Testis (tissue), 5 donors: Measurements from ENCODE around the gene ALG2. TPM values are rescaled to one million over a fixed set of nuclear protein-coding genes. Genes with fewer than 3 reads are reported as not detected.
A peak's percentile ranks its signal among the peaks of the same experiment; 100 is the strongest.

ENCODE experiments used
- DNase-seq: peaks from one replicate; pipeline ENCODE4 v3.0.0-alpha.2; 2019
- H3K27ac ChIP-seq, 2 donors: fragments of 200-600 bp; sonication (generic); one replicate each; pipeline ENCODE4 v1.5.1; 2019
- H3K27me3 ChIP-seq: fragments of 200-600 bp; sonication (generic); one replicate; pipeline ENCODE4 v1.5.1; 2019
- H3K36me3 ChIP-seq: fragments of 200-600 bp; sonication (generic); one replicate; pipeline ENCODE4 v1.5.1; 2017; ENCODE audit warnings: low read depth; ENCODE audit errors: missing control alignments
- H3K4me1 ChIP-seq: fragments of 200-600 bp; sonication (generic); one replicate; pipeline ENCODE4 v1.5.1; 2019
- H3K4me3 ChIP-seq, 2 donors: fragments of 200-600 bp; sonication (generic); one replicate each; pipeline ENCODE4 v1.5.1; 2017 to 2019
- H3K9me3 ChIP-seq: fragments of 200-600 bp; sonication (generic); one replicate; pipeline ENCODE4 v1.5.1; 2017
- POLR2A ChIP-seq: fragments of 450-650 bp; IDR thresholded peaks from one replicate; pipeline ENCODE4 v1.6.1; 2017; ENCODE audit warnings: antibody characterized with exemption, mild to moderate bottlenecking, moderate library complexity
- WGBS, 2 donors: methylation state at CpG; one replicate each; pipeline ENCODE4 v1.1.5; 2018; 5-methylcytosine and 5-hydroxymethylcytosine counted together
- intact Hi-C: fragments of 100-400 bp; cut with DNase I; formaldehyde crosslinking; loops from one replicate; pipeline ENCODE4 v1.15.1; 2023; ENCODE audit warnings: low total_unique reads
- long read RNA-seq, 2 donors: transcript quantifications; one replicate each; lab custom pipeline, GENCODE V29; 2026
- polyA plus RNA-seq: library from polyadenylated mRNA; stranded (reverse); fragments of 350-450 nt; fragmentation: Illumina TruSeq; extraction: RNeasy Lipid Tissue Mini Kit (QIAGEN cat#74804); gene quantifications from one replicate; pipeline ENCODE4 v1.2.3, GENCODE V29; 2014; ENCODE audit warnings: low read depth, low replicate concordance; ENCODE audit not compliant: insufficient read depth
- total RNA-seq, 2 donors: library from RNA; depleted of rRNA; stranded (reverse); fragments of >200 nt; gene quantifications; one replicate each; pipeline ENCODE4 v1.2.3, GENCODE V29; 2016
- TF ChIP-seq, protein P1 (sequence below), 3 experiments: fragments of 450-650 bp in 2 of 3; fragments of 200-600 bp in 1 of 3; sonication (generic) in 1 of 3; IDR thresholded peaks; one replicate each; pipeline ENCODE4 v1.5.1; 2016 to 2019; ENCODE audit warnings: antibody characterized with exemption in 3 of 3, mild to moderate bottlenecking in 2 of 3, moderate library complexity in 1 of 3

The ALG2 gene, protein sequence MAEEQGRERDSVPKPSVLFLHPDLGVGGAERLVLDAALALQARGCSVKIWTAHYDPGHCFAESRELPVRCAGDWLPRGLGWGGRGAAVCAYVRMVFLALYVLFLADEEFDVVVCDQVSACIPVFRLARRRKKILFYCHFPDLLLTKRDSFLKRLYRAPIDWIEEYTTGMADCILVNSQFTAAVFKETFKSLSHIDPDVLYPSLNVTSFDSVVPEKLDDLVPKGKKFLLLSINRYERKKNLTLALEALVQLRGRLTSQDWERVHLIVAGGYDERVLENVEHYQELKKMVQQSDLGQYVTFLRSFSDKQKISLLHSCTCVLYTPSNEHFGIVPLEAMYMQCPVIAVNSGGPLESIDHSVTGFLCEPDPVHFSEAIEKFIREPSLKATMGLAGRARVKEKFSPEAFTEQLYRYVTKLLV
- total RNA-seq (10 to 100 TPM; 46.7 to 48.0 TPM), polyA plus RNA-seq (37.9 TPM)
- long read RNA-seq, donor 1, transcript ALG2-203 (2 exons, 1,880 nt): major isoform, 34 of 617 reads
- long read RNA-seq, donor 1, partial matches to known transcripts: 103 of 617 reads
- long read RNA-seq, donor 1, other reads (novel, unspliced or antisense): 476 of 617 reads
- long read RNA-seq, donor 2, transcript ALG2-203 (2 exons, 1,880 nt): major isoform, 23 of 26 reads
- long read RNA-seq, donor 2, partial matches to known transcripts: 0 of 26 reads
- long read RNA-seq, donor 2, other reads (novel, unspliced or antisense): 0 of 26 reads

DNA sequence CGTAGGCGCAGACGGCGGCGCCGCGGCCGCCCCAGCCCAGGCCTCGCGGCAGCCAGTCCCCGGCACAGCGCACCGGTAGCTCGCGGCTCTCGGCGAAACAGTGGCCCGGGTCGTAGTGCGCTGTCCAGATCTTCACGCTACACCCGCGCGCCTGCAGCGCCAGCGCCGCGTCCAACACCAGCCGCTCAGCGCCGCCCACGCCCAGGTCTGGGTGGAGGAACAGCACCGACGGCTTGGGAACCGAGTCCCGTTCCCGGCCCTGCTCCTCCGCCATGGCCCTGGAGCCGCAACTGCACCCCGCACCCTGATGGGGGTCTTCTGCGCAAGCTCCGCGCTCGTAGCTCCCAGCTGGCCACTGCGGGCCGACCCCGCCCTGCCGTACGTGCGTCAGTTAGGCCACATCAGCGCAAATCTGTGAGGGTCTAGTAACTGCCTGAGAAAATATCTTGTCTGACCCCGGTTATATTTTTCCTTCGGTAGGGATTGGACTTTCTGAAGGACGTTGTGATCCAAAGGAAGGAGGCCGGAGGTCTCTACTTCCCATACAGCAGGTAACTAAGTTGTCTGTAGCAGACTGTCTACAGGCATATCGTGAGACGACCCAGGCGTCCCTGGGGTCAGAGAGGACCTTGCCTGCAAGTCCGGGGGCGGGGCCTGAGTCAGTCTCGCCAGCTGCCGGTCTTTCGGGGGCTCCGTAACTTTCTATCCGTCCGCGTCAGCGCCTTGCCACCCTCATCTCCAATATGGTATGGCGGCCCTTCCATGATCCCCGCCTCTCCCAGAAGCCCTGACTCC lies at the start of gene ALG2, which contains the start of gene SEC61B:
ALG2 (minus strand) TSS at position 322 of the 795 bp plus-strand sequence; CDS start at position 274, 48 bp downstream.
SEC61B (plus strand) TSS at position 662 of the 795 bp plus-strand sequence; CDS start at position 744, 82 bp downstream.
- Histone ChIP-seq H3K36me3 (no peaks in the 10 kb centered on the region), H3K27ac (peak within 1 kb of the TSS; percentile 92 to 95), H3K4me1 (peaks cover 19% of the 10 kb centered on the region), H3K9me3 (no peaks in the 10 kb centered on the region), H3K4me3 (peak within 1 kb of the TSS; percentile 78 to 81), H3K27me3 (no peaks in the 10 kb centered on the region)
- intact Hi-C loops: no loop called here
- DNase-seq: peak; percentile 98
- WGBS, 2 donors: 0 to 1% methylated on average over 30 to 47 of the region's 70 CpGs
- TF ChIP-seq, protein P1, sequence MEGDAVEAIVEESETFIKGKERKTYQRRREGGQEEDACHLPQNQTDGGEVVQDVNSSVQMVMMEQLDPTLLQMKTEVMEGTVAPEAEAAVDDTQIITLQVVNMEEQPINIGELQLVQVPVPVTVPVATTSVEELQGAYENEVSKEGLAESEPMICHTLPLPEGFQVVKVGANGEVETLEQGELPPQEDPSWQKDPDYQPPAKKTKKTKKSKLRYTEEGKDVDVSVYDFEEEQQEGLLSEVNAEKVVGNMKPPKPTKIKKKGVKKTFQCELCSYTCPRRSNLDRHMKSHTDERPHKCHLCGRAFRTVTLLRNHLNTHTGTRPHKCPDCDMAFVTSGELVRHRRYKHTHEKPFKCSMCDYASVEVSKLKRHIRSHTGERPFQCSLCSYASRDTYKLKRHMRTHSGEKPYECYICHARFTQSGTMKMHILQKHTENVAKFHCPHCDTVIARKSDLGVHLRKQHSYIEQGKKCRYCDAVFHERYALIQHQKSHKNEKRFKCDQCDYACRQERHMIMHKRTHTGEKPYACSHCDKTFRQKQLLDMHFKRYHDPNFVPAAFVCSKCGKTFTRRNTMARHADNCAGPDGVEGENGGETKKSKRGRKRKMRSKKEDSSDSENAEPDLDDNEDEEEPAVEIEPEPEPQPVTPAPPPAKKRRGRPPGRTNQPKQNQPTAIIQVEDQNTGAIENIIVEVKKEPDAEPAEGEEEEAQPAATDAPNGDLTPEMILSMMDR (IDR thresholded peaks at IDR 0.05): peak in 1 of 3 experiments; percentile 29
- peak; percentile 70 for TF ChIP-seq POLR2A

DNA sequence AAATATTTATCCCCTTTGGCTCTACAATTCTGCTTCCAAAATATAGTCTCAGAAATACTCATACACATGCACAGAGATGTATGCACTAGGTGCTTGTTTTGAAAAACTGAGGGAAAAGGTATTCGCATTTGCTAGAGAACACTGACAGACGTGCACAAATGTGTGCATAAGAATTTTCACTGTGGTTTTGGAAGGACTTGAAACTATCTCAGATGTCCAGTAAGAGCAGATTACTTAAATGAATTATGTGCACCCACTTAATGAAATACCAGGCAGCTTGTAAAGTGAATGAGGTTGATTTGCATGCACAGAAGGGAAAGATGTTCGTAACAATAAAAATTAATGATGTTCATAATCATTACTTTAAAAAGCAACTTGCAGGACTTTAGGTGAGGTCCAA lies 48.7 kb upstream of the ALG2 start:
- intact Hi-C loops: no loop called here
- Histone ChIP-seq H3K9me3 (no peaks in the 10 kb centered on the region), H3K36me3 (no peaks in the 10 kb centered on the region), H3K4me1 (peaks cover 5% of the 10 kb centered on the region), H3K27ac (no peak overlapping the region), H3K4me3 (no peak overlapping the region), H3K27me3 (no peaks in the 10 kb centered on the region)
- TF ChIP-seq POLR2A: no peak
- TF ChIP-seq, protein P1 (IDR thresholded peaks at IDR 0.05): no peak
- DNase-seq: no peak
- WGBS, 2 donors: 60 to 64% methylated on average over 3 of the region's 3 CpGs

DNA sequence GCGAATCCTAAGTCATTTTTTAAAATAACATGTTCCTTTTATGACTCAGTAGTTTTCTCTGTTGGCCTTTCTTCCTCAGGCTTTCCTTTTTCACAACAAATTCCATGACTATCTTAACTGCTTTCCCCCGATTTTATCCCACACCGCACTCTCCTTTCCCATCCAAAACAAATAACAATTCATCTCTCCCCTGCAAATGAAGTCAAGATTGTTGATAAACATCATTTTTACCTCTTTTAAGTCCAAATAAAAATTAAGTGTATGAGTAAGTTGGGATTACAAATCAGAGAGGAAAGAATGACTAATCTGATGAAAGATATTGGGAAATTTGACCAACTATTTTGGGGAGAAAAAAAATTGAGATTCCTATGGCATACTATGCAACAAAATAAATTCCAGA lies 47.7 kb upstream of the ALG2 start:
- Histone ChIP-seq H3K27me3 (no peaks in the 10 kb centered on the region), H3K36me3 (no peaks in the 10 kb centered on the region), H3K9me3 (no peaks in the 10 kb centered on the region), H3K27ac (no peak overlapping the region), H3K4me3 (no peak overlapping the region), H3K4me1 (peaks cover 5% of the 10 kb centered on the region)
- WGBS, 2 donors: 75 to 85% methylated on average over 3 of the region's 3 CpGs
- no peak for DNase-seq
- TF ChIP-seq, protein P1 (IDR thresholded peaks at IDR 0.05): no peak
- no peak for TF ChIP-seq POLR2A
- intact Hi-C loops: no loop called here

DNA sequence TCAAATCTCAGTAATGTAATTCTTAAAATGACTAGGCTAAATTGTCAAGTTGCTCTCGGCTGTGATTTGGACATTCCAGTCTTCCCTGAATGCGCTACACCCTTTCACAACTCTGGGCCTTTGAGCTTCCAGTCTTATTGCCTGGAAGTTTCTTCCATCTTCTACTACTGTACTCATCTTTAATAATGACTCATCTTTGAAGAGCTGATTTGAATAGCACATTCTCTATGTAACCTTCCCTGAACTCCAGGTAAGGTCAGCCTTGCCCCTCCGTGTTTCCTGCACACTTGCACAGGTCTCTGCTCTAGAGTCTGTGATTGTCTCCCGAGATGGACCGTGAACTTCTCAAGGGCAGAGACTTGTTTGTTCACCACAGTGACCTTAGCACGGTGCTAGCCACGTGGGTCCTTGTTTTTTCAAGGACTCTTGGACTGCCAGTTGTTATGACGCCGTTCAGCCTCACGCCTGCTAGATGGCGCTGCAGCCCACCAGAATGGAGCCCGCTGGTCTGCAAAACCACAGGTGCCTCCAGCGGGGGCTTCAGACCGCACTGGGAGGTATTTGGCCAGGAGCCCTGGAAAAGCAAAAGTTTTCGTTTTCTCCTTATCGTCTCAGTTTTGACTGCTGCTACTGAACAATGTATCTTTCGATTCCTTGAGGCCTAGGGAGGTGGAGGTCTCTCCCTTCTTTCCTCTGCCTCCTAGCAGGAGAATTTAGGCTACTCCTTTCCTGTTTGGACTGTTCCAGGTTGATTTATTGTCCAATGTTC lies 44.7 kb upstream of the ALG2 start:
- peaks cover 5% of the 10 kb centered on the region for H3K4me1 ChIP-seq
- no peaks in the 10 kb centered on the region for H3K36me3 ChIP-seq
- TF ChIP-seq, protein P1 (IDR thresholded peaks at IDR 0.05): peak; percentile 55 to 81 (median 78)
- no peak for TF ChIP-seq POLR2A
- H3K9me3 ChIP-seq: no peaks in the 10 kb centered on the region
- intact Hi-C loops: no loop called here
- 11% methylated on average over 17 of the region's 17 CpGs for WGBS, 2 donors
- H3K4me3 ChIP-seq: no peak overlapping the region
- H3K27ac ChIP-seq: no peak overlapping the region
- peak; percentile 92 for DNase-seq
- H3K27me3 ChIP-seq: no peaks in the 10 kb centered on the region
